Left cardiac atrium (tissue), 4 donors: ENCODE data around the gene LSM10. TPM values are rescaled to one million over a fixed set of nuclear protein-coding genes. Genes with fewer than 3 reads are reported as not detected.

Experiments used
- ATAC-seq, 2 donors: fragments of 200-7000 bp; cut with Tn5 transposase; one replicate each; pipeline ENCODE4 v1.9.1; 2020; ENCODE audit warnings: mild to moderate bottlenecking in 2 of 2, moderate library complexity in 2 of 2
- DNase-seq: peaks from one replicate; pipeline ENCODE4 v3.0.0-alpha.2; 2020
- intact Hi-C, 2 donors: fragments of 100-400 bp; cut with DNase I; formaldehyde crosslinking; loops; one replicate each; pipeline versions ENCODE4 v1.14.1 to v1.15.1; 2022 to 2023
- long read RNA-seq: library from polyadenylated mRNA; unstranded; transcript quantifications from one replicate; pipeline ENCODE4 v2.0.0, GENCODE V29; 2021
- total RNA-seq, 2 donors: library from RNA; stranded (reverse); fragmentation: NEBNext Ultra II Directional; extraction: Animal tissue kit (Norgen Biotek cat#: 25700); gene quantifications; one replicate each; pipeline ENCODE4 v1.2.1, GENCODE V29; 2021
- donor health status: DM: no; HTN: yes; CAD: no.
- donor health status: DM: no; HTN: yes; CAD: no; lungs with severe emphysema.
- donor health status: DM: yes; HTN: yes; CAD: no.
- donor health status: Dilated cardiomyopathy.

Gene LSM10
- 10 to 100 TPM; 59.2 to 63.9 TPM for total RNA-seq
- long read RNA-seq, transcript LSM10-201 (2 exons, 850 nt), result major isoform, 6 of 6 reads
- long read RNA-seq, partial matches to known transcripts, result 0 of 6 reads
- long read RNA-seq, other reads (novel, unspliced or antisense), result 0 of 6 reads

- DNase-seq, result peak; percentile 96
- intact Hi-C loops, result no loop called here
- peak; percentile 96 to 97 for ATAC-seq
Observed at GRCh38 chr1:36397378-36398230, at the start of gene LSM10. TSS of gene LSM10 (minus strand) at chr1:36397908. CDS start at chr1:36394129, 3,779 bp downstream.

- no peak for ATAC-seq
- intact Hi-C loops, result no loop called here
- DNase-seq, result no peak
Observed at GRCh38 chr1:36447450-36447849, 49.7 kb upstream of the LSM10 start.

- intact Hi-C loops, result no loop called here
- no peak for ATAC-seq
Observed at GRCh38 chr1:36446746-36447145, 49.0 kb upstream of the LSM10 start.

GRCh38 chr1:36446271-36446670, 48.6 kb upstream of the LSM10 start:
- DNase-seq (no peak), ATAC-seq (no peak)
- intact Hi-C loops, result no loop called here

More at GRCh38 chr1:36446746-36447145, 49.0 kb upstream of the LSM10 start:
- no peak for DNase-seq

GRCh38 chr1:36443297-36443696, 45.6 kb upstream of the LSM10 start:
- ATAC-seq, result no peak
- intact Hi-C loops, result no loop called here

GRCh38 chr1:36442337-36442736, 44.6 kb upstream of the LSM10 start:
- intact Hi-C loops, result no loop called here
- DNase-seq (no peak), ATAC-seq (no peak)

More at GRCh38 chr1:36443297-36443696, 45.6 kb upstream of the LSM10 start:
- no peak for DNase-seq

GRCh38 chr1:36440646-36441045, 42.9 kb upstream of the LSM10 start:
- intact Hi-C loops, result no loop called here
- ATAC-seq (no peak), DNase-seq (no peak)

- intact Hi-C loops, result no loop called here
- DNase-seq (no peak), ATAC-seq (no peak)
Observed at GRCh38 chr1:36440044-36440443, 42.3 kb upstream of the LSM10 start.

GRCh38 chr1:36438715-36439114, 41.0 kb upstream of the LSM10 start:
- no peak for DNase-seq
- ATAC-seq, result no peak
- intact Hi-C loops, result no loop called here

- DNase-seq (no peak), ATAC-seq (no peak)
- intact Hi-C loops, result no loop called here
Observed at GRCh38 chr1:36436821-36437220, 39.1 kb upstream of the LSM10 start.

GRCh38 chr1:36433102-36433501, 35.4 kb upstream of the LSM10 start:
- no peak for DNase-seq
- ATAC-seq, result no peak
- intact Hi-C loops, result no loop called here

GRCh38 chr1:36432616-36433015, 34.9 kb upstream of the LSM10 start:
- no peak for ATAC-seq
- no peak for DNase-seq
- intact Hi-C loops, result no loop called here

- ATAC-seq (no peak), DNase-seq (no peak)
- intact Hi-C loops, result loop anchor here in 1 of 2 donors (10.0 kb wide), 1 partner anchor 331 kb away; no protein-coding TSS in a partner anchor
Observed at GRCh38 chr1:36425791-36426190, 28.1 kb upstream of the LSM10 start.

GRCh38 chr1:36421649-36422048, 23.9 kb upstream of the LSM10 start:
- DNase-seq (no peak), ATAC-seq (no peak)
- intact Hi-C loops, result loop anchor here (2.0 to 10.0 kb wide), 5 partner anchors 81 to 327 kb away; partner anchors contain the start of gene TRAPPC3 (in 1 of the 2)

- intact Hi-C loops, result loop anchor here (2.0 to 10.0 kb wide), 5 partner anchors 80 to 326 kb away; partner anchors contain the start of gene TRAPPC3 (in 1 of the 2)
- peak; percentile 92 to 93 for ATAC-seq
- DNase-seq, result peak; percentile 87
Observed at GRCh38 chr1:36420836-36421317, 23.2 kb upstream of the LSM10 start.

- DNase-seq (peak; percentile 44), ATAC-seq (peak; percentile 40 to 65)
- intact Hi-C loops, result loop anchor here (2.0 to 10.0 kb wide), 5 partner anchors 80 to 326 kb away; partner anchors contain the start of gene TRAPPC3 (in 1 of the 2)
Observed at GRCh38 chr1:36420409-36420808, 22.7 kb upstream of the LSM10 start.

- peak; percentile 6 to 38 for ATAC-seq
- intact Hi-C loops, result loop anchor here in 1 of 2 donors (10.0 kb wide), 1 partner anchor 75 kb away; no protein-coding TSS in a partner anchor
- no peak for DNase-seq
Observed at GRCh38 chr1:36419569-36419968, 21.9 kb upstream of the LSM10 start.

- peak; percentile 38 to 54 for ATAC-seq
Observed at GRCh38 chr1:36419140-36419539, 21.4 kb upstream of the LSM10 start.

GRCh38 chr1:36417931-36418330, 20.2 kb upstream of the LSM10 start:
- intact Hi-C loops, result loop anchor here in 1 of 2 donors (10.0 kb wide), 1 partner anchor 73 kb away; no protein-coding TSS in a partner anchor
- DNase-seq (no peak), ATAC-seq (no peak)

More at GRCh38 chr1:36419140-36419539, 21.4 kb upstream of the LSM10 start:
- intact Hi-C loops, result loop anchor here in 1 of 2 donors (10.0 kb wide), 1 partner anchor 74 kb away; no protein-coding TSS in a partner anchor
- DNase-seq, result no peak
